Right atrium auricular region (tissue), 2 donors: ENCODE measurements around the gene TMEM40. TPM values are rescaled to one million over a fixed set of nuclear protein-coding genes. Genes with fewer than 3 reads are reported as not detected.
A peak's percentile ranks its signal among the peaks of the same experiment; 100 is the strongest.

ENCODE experiments used
- DNase-seq: peaks from one replicate; pipeline ENCODE4 v3.0.0-alpha.2; 2019; ENCODE audit warnings: low spot score
- H3K27ac ChIP-seq, 2 donors: fragments of 200-600 bp; sonication (generic); 1 replicate in 1 of 2; 2 replicates in 1 of 2; pipeline ENCODE4 v1.5.1; 2016 to 2019
- H3K27me3 ChIP-seq, 2 donors: fragments of 200-600 bp; sonication (generic); one replicate each; pipeline versions ENCODE4 v1.5.1 to v1.6.0; 2017 to 2019
- H3K36me3 ChIP-seq: fragments of 200-600 bp; sonication (generic); one replicate; pipeline ENCODE4 v1.5.1; 2016
- H3K4me1 ChIP-seq, 2 donors: fragments of 200-600 bp; sonication (generic); one replicate each; pipeline versions ENCODE4 v1.5.1 to v1.6.0; 2017 to 2019
- H3K4me3 ChIP-seq, 2 donors: fragments of 200-600 bp; sonication (generic); 1 replicate in 1 of 2; 2 replicates in 1 of 2; pipeline ENCODE4 v1.5.1; 2017 to 2019; ENCODE audit warnings: mild to moderate bottlenecking in 1 of 2, moderate library complexity in 1 of 2
- H3K9me3 ChIP-seq, 2 donors: fragments of 200-600 bp; sonication (generic); one replicate each; pipeline ENCODE4 v1.5.1; 2019
- CTCF ChIP-seq, 2 donors: fragments of 200-600 bp; sonication (generic); IDR thresholded peaks; one replicate each; pipeline ENCODE4 v1.5.1; 2019; ENCODE audit warnings: antibody characterized with exemption in 2 of 2
- total RNA-seq, 2 donors: library from RNA; depleted of rRNA; stranded (reverse); fragments of >200 nt; gene quantifications; one replicate each; pipeline ENCODE4 v1.1.0, GENCODE V29; 2016

The TMEM40 gene
- total RNA-seq, 2 donors from 2014 or later, result 1.8 to 2.3 TPM

- H3K4me3 ChIP-seq, result no peak overlapping the region
- H3K27me3 ChIP-seq, result no peaks in the 10 kb centered on the region
- no peaks in the 10 kb centered on the region for H3K4me1 ChIP-seq
- H3K27ac ChIP-seq, result no peak overlapping the region
- H3K9me3 ChIP-seq, result no peaks in the 10 kb centered on the region
- H3K36me3 ChIP-seq, result no peaks in the 10 kb centered on the region
- no peak for TF ChIP-seq CTCF (IDR thresholded peaks at IDR 0.05)
- no peak for DNase-seq
Observed at GRCh38 chr3:12737319-12737718, 21.7 kb downstream of the TMEM40 start.

- no peak for TF ChIP-seq CTCF (IDR thresholded peaks at IDR 0.05)
- Histone ChIP-seq H3K9me3 (no peaks in the 10 kb centered on the region), H3K27me3 (no peaks in the 10 kb centered on the region), H3K4me1 (peaks cover 0 to 7% of the 10 kb centered on the region in 2 donors), H3K27ac (no peak overlapping the region), H3K36me3 (no peaks in the 10 kb centered on the region), H3K4me3 (no peak overlapping the region)
- DNase-seq, result no peak
Observed at GRCh38 chr3:12734960-12735359, 24.1 kb downstream of the TMEM40 start.

GRCh38 chr3:12733566-12733965 lies 25.5 kb downstream of the TMEM40 start:
- Histone ChIP-seq H3K27me3 (no peaks in the 10 kb centered on the region), H3K36me3 (no peaks in the 10 kb centered on the region), H3K9me3 (no peaks in the 10 kb centered on the region), H3K4me1 (peaks cover 0 to 21% of the 10 kb centered on the region in 2 donors), H3K27ac (no peak overlapping the region), H3K4me3 (no peak overlapping the region)
- no peak for TF ChIP-seq CTCF (IDR thresholded peaks at IDR 0.05)
- no peak for DNase-seq

GRCh38 chr3:12730506-12731242 lies 28.4 kb downstream of the TMEM40 start:
- H3K27me3 ChIP-seq, result no peaks in the 10 kb centered on the region
- no peaks in the 10 kb centered on the region for H3K9me3 ChIP-seq
- H3K36me3 ChIP-seq, result no peaks in the 10 kb centered on the region
- DNase-seq, result no peak
- no peak for TF ChIP-seq CTCF (IDR thresholded peaks at IDR 0.05)
- peak overlapping the region; percentile 73 to 93 for H3K27ac ChIP-seq
- peaks cover 0 to 22% of the 10 kb centered on the region in 2 donors for H3K4me1 ChIP-seq
- H3K4me3 ChIP-seq, result no peak overlapping the region

- no peak for TF ChIP-seq CTCF (IDR thresholded peaks at IDR 0.05)
- peak overlapping the region; percentile 73 to 93 for H3K27ac ChIP-seq
- H3K4me1 ChIP-seq, result peaks cover 0 to 22% of the 10 kb centered on the region in 2 donors
- H3K4me3 ChIP-seq, result no peak overlapping the region
- no peaks in the 10 kb centered on the region for H3K27me3 ChIP-seq
- H3K36me3 ChIP-seq, result no peaks in the 10 kb centered on the region
- DNase-seq, result no peak
- H3K9me3 ChIP-seq, result no peaks in the 10 kb centered on the region
Observed at GRCh38 chr3:12729051-12729651, 29.9 kb downstream of the TMEM40 start.
